GM15510 (cell line): ENCODE results near the gene IFNA5.

Source experiments
- POLR2A ChIP-seq: IDR thresholded peaks from 3 replicates; pipeline ENCODE4 v1.6.1; 2011; ENCODE audit warnings: borderline replicate concordance; ENCODE audit not compliant: insufficient read length; ENCODE audit errors: extremely low read depth

The IFNA5 gene

GRCh38 chr9:21265421-21266189, 39.5 kb downstream of the IFNA5 start:
- no peak for TF ChIP-seq POLR2A

GRCh38 chr9:21255538-21256212, 49.4 kb downstream of the IFNA5 start:
- TF ChIP-seq POLR2A = no peak
